ENCODE results near the gene DDAH1.

DDAH1 gene

GRCh38 chr1:85494904-85495266, 29.9 kb upstream of the DDAH1 start:
- Histone ChIP-seq H3K4me2 (ENCODE audit: low read length) (no peak overlapping the region), H3K79me2 (ENCODE audit: low read length) (no peaks in the 10 kb centered on the region), H3K36me3 (replicated peaks; ENCODE audit: low read depth, low read length) (no peaks in the 10 kb centered on the region), H3K27me3 (ENCODE audit: low read depth, low read length) (no peaks in the 10 kb centered on the region), H3K4me1 (ENCODE audit: low read length) (no peaks in the 10 kb centered on the region), H3K9me3 (ENCODE audit: insufficient read depth, low read length) (no peaks in the 10 kb centered on the region), H2AFZ (ENCODE audit: low read depth, low read length) (no peak overlapping the region), H3K4me3 (ENCODE audit: low read length) (no peak overlapping the region), H3K9ac (ENCODE audit: low read length) (no peak overlapping the region), H3K27ac (ENCODE audit: low read length) (no peak overlapping the region), H4K20me1 (ENCODE audit: insufficient read depth, low read length) (no peaks in the 10 kb centered on the region)
- no peak for TF ChIP-seq EZH2phosphoT487 (IDR thresholded peaks at IDR 0.05; ENCODE audit: low read depth)
- TF ChIP-seq, protein P1, sequence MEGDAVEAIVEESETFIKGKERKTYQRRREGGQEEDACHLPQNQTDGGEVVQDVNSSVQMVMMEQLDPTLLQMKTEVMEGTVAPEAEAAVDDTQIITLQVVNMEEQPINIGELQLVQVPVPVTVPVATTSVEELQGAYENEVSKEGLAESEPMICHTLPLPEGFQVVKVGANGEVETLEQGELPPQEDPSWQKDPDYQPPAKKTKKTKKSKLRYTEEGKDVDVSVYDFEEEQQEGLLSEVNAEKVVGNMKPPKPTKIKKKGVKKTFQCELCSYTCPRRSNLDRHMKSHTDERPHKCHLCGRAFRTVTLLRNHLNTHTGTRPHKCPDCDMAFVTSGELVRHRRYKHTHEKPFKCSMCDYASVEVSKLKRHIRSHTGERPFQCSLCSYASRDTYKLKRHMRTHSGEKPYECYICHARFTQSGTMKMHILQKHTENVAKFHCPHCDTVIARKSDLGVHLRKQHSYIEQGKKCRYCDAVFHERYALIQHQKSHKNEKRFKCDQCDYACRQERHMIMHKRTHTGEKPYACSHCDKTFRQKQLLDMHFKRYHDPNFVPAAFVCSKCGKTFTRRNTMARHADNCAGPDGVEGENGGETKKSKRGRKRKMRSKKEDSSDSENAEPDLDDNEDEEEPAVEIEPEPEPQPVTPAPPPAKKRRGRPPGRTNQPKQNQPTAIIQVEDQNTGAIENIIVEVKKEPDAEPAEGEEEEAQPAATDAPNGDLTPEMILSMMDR (IDR thresholded peaks at IDR 0.05; ENCODE audit: low read depth, low read length) = no peak

- Histone ChIP-seq H3K27ac (ENCODE audit: low read length) (no peak overlapping the region), H3K4me1 (ENCODE audit: low read length) (no peaks in the 10 kb centered on the region), H3K9me3 (ENCODE audit: insufficient read depth, low read length) (no peaks in the 10 kb centered on the region), H3K4me2 (ENCODE audit: low read length) (no peak overlapping the region), H3K27me3 (ENCODE audit: low read depth, low read length) (no peaks in the 10 kb centered on the region), H3K36me3 (replicated peaks; ENCODE audit: low read depth, low read length) (no peaks in the 10 kb centered on the region), H3K4me3 (ENCODE audit: low read length) (no peak overlapping the region), H3K9ac (ENCODE audit: low read length) (no peak overlapping the region), H4K20me1 (ENCODE audit: insufficient read depth, low read length) (no peaks in the 10 kb centered on the region), H3K79me2 (ENCODE audit: low read length) (no peaks in the 10 kb centered on the region), H2AFZ (ENCODE audit: low read depth, low read length) (no peak overlapping the region)
- TF ChIP-seq, protein P1 (IDR thresholded peaks at IDR 0.05; ENCODE audit: low read depth, low read length) = no peak
- no peak for TF ChIP-seq EZH2phosphoT487 (IDR thresholded peaks at IDR 0.05; ENCODE audit: low read depth)
Observed at GRCh38 chr1:85494074-85494903, 29.3 kb upstream of the DDAH1 start.

DNA sequence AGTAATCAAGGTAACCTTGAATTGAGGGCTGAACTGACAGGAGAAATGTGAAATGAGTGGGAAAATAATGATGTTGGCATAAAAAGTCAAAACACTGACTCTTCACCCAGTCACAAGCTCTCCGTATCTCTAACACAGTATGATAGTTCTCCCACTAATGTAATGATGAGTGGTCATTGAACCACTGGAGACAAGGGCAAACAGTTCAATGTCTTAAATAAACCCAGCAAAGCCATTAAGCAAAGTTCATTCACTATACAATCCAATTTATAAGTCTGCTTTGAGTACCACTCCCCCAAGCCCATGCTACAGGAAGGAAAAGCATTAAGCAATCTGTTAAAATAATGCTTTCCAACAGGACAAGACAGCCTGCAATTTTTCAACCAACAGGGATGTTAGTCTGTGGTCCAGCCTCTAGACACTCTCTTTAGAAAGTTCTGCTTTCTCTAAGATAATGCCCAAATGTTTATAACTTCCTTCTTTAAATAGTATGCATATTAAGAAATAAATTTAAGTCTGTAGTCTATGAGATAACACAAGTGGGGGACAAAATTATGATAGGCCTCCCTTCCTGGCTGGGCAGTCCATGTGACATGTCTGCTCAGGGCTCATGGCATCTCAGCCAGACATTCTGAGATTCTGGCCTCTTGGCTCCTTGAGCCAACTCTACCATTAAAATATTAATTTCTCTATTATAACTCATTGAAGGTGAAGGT, 25.5 kb upstream of the DDAH1 start:
- H3K4me1 ChIP-seq (ENCODE audit: low read length) = no peaks in the 10 kb centered on the region
- no peaks in the 10 kb centered on the region for H3K36me3 ChIP-seq (replicated peaks; ENCODE audit: low read depth, low read length)
- no peak overlapping the region for H3K4me3 ChIP-seq (ENCODE audit: low read length)
- no peak overlapping the region for H3K4me2 ChIP-seq (ENCODE audit: low read length)
- no peak for TF ChIP-seq EZH2phosphoT487 (IDR thresholded peaks at IDR 0.05; ENCODE audit: low read depth)
- TF ChIP-seq, protein P1 (IDR thresholded peaks at IDR 0.05; ENCODE audit: low read depth, low read length) = no peak
- 0 out of 2 replicates have a peak, but pooled peaks cover 2% of the 10 kb centered on the region for H3K27me3 ChIP-seq (ENCODE audit: low read depth, low read length)
- no peak overlapping the region for H2AFZ ChIP-seq (ENCODE audit: low read depth, low read length)
- no peaks in the 10 kb centered on the region for H4K20me1 ChIP-seq (ENCODE audit: insufficient read depth, low read length)
- no peaks in the 10 kb centered on the region for H3K9me3 ChIP-seq (ENCODE audit: insufficient read depth, low read length)
- H3K27ac ChIP-seq (ENCODE audit: low read length) = no peak overlapping the region
- no peaks in the 10 kb centered on the region for H3K79me2 ChIP-seq (ENCODE audit: low read length)
- H3K9ac ChIP-seq (ENCODE audit: low read length) = no peak overlapping the region

DNA sequence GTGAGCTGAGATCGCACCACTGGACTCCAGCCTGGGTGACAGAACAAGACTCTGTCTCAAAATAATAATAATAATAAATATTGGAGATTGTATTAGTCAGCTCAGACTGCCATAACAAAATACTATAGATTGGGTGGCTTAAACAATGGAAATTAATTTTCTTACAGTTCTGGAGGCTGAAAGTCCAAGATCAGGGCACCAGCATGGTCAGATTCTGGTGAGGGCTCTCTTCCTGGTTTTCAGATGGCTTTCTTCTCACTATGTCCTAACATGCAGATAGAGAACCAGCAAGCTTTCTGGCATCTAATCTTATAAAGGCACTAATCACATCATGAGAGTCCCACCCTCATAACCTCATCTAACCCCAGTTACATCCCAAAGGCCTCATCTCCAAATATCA, 23.2 kb upstream of the DDAH1 start:
- no peaks in the 10 kb centered on the region for H4K20me1 ChIP-seq (ENCODE audit: insufficient read depth, low read length)

More for the DNA sequence above, 23.2 kb upstream of the DDAH1 start:
- Histone ChIP-seq H3K27me3 (ENCODE audit: low read depth, low read length) (0 out of 2 replicates have a peak, but pooled peaks cover 2% of the 10 kb centered on the region), H3K4me3 (ENCODE audit: low read length) (no peak overlapping the region), H3K9ac (ENCODE audit: low read length) (no peak overlapping the region), H3K79me2 (ENCODE audit: low read length) (no peaks in the 10 kb centered on the region), H3K4me1 (ENCODE audit: low read length) (no peaks in the 10 kb centered on the region), H3K27ac (ENCODE audit: low read length) (no peak overlapping the region), H3K36me3 (replicated peaks; ENCODE audit: low read depth, low read length) (no peaks in the 10 kb centered on the region), H3K4me2 (ENCODE audit: low read length) (no peak overlapping the region), H3K9me3 (ENCODE audit: insufficient read depth, low read length) (no peaks in the 10 kb centered on the region), H2AFZ (ENCODE audit: low read depth, low read length) (no peak overlapping the region)
- TF ChIP-seq EZH2phosphoT487 (IDR thresholded peaks at IDR 0.05; ENCODE audit: low read depth) = no peak
- TF ChIP-seq, protein P1 (IDR thresholded peaks at IDR 0.05; ENCODE audit: low read depth, low read length) = no peak
